Left renal pelvis (tissue), 4 donors: ENCODE results near the gene HSPBAP1. TPM values are rescaled to one million over a fixed set of nuclear protein-coding genes. Genes with fewer than 3 reads are reported as not detected.

Experiments used
- DNase-seq, 4 donors: peaks; one replicate each; pipeline ENCODE4 v3.0.0-alpha.2; 2013; ENCODE audit warnings: low read depth in 4 of 4, low spot score in 3 of 4
- polyA plus RNA-seq, 4 donors: library from polyadenylated mRNA; unstranded; fragments of 120-200 nt; gene quantifications; one replicate each; pipeline ENCODE4 v1.2.1, GENCODE V29; 2013; ENCODE audit not compliant: insufficient read length in 4 of 4

Gene HSPBAP1
- polyA plus RNA-seq, 4 donors: 9.2 to 15.6 (median 11.6) TPM

GRCh38 chr3:122694966-122695365 lies 98.7 kb downstream of the HSPBAP1 start:
- DNase-seq: no peak

GRCh38 chr3:122692674-122693073 lies 101.0 kb downstream of the HSPBAP1 start:
- no peak for DNase-seq

GRCh38 chr3:122691195-122691594 lies 102.4 kb downstream of the HSPBAP1 start:
- DNase-seq: no peak

GRCh38 chr3:122690096-122690495 lies 103.5 kb downstream of the HSPBAP1 start:
- no peak for DNase-seq

Other genes starting within 250 kb of the HSPBAP1 start
- gene PARP9, start 229.5 kb downstream of the HSPBAP1 start, polyA plus RNA-seq: 10 to 100 TPM; 13.3 to 17.0 (median 15.5) TPM
- gene DTX3L, start 229.5 kb downstream of the HSPBAP1 start, polyA plus RNA-seq: 10 to 100 TPM; 13.9 to 15.9 (median 14.3) TPM
- gene PARP15, start 216.2 kb downstream of the HSPBAP1 start, polyA plus RNA-seq: 1 to 10 TPM in 1 of 4 donors, under 1 TPM in 3; 0.24 to 1.1 (median 0.44) TPM
- 10 to 100 TPM; 14.7 to 30.9 (median 24.4) TPM for gene PARP14, start 113.0 kb downstream of the HSPBAP1 start, polyA plus RNA-seq
- gene SLC49A4, start 1.2 kb upstream of the HSPBAP1 start, polyA plus RNA-seq: 10 to 100 TPM in 3 of 4 donors, 1 to 10 TPM in 1; 8.5 to 17.7 (median 14.8) TPM
- 10 to 100 TPM; 20.2 to 29.4 (median 25.0) TPM for gene SEMA5B, start 233.9 kb upstream of the HSPBAP1 start, polyA plus RNA-seq